ENCODE data around the gene LRP1B.

Gene LRP1B

DNA sequence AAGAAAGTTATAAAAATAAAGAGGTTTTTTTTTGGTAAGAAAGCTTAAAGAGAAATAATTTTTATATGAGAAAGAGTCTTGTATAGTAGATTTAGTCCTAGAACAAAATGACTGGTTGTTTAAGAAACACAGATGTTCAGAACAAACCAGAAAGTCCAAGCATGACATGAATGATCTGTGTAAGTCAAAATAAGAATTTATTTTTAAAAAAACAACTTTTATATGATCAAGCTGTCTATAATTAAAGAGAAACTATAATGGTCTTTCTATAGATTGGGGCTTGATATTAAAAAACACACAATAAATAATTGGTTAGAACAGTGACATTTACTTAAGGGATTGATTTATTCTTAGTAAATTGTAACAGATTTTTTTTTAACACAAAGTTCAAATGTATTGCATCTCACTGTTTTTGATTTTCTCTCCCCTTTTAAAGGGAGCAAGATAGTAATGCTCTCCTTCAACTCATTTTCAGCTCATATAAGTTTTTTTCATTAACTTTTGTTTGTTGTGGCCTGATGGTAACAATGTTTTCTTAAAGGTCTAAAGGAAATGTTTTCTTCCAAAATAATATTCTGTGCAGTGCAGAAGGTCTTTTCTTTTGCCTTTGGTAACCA lies 1256.8 kb downstream of the LRP1B start:
- H3K9ac ChIP-seq (ENCODE audit: low read depth, low read length) = no peak overlapping the region
- ATAC-seq (ENCODE audit: insufficient read depth, low read depth) = no peak
- no peak overlapping the region for H2AFZ ChIP-seq (ENCODE audit: low read depth, low read length)
- no peaks in the 10 kb centered on the region for H3K4me1 ChIP-seq (ENCODE audit: insufficient read depth, low read length)
- DNase-seq = no peak
- no peaks in the 10 kb centered on the region for H4K20me1 ChIP-seq (ENCODE audit: insufficient read depth, low read length)
- H3K9me3 ChIP-seq (ENCODE audit: insufficient read depth, low read length, severe bottlenecking) = peaks cover 54% of the 10 kb centered on the region
- no peak overlapping the region for H3K27ac ChIP-seq (ENCODE audit: low read length)
- H3K4me2 ChIP-seq (ENCODE audit: insufficient read depth, low read length) = no peak overlapping the region
- H3K4me3 ChIP-seq (ENCODE audit: low read depth in 1 of 2, low read length in 2 of 2) = no peak overlapping the region
- TF ChIP-seq, protein P1, sequence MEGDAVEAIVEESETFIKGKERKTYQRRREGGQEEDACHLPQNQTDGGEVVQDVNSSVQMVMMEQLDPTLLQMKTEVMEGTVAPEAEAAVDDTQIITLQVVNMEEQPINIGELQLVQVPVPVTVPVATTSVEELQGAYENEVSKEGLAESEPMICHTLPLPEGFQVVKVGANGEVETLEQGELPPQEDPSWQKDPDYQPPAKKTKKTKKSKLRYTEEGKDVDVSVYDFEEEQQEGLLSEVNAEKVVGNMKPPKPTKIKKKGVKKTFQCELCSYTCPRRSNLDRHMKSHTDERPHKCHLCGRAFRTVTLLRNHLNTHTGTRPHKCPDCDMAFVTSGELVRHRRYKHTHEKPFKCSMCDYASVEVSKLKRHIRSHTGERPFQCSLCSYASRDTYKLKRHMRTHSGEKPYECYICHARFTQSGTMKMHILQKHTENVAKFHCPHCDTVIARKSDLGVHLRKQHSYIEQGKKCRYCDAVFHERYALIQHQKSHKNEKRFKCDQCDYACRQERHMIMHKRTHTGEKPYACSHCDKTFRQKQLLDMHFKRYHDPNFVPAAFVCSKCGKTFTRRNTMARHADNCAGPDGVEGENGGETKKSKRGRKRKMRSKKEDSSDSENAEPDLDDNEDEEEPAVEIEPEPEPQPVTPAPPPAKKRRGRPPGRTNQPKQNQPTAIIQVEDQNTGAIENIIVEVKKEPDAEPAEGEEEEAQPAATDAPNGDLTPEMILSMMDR (IDR thresholded peaks at IDR 0.05; ENCODE audit: borderline replicate concordance, extremely low read depth, low read length, poor library complexity, severe bottlenecking) = no peak
- no peak for TF ChIP-seq EZH2 (IDR thresholded peaks at IDR 0.05; ENCODE audit: borderline replicate concordance, low read depth, low read length, severe bottlenecking)
- H3K36me3 ChIP-seq (ENCODE audit: insufficient read depth, low read length) = no peaks in the 10 kb centered on the region
- no peaks in the 10 kb centered on the region for H3K27me3 ChIP-seq (ENCODE audit: insufficient read depth, low read length, poor library complexity)
- no peaks in the 10 kb centered on the region for H3K79me2 ChIP-seq (ENCODE audit: insufficient read depth, low read length)

DNA sequence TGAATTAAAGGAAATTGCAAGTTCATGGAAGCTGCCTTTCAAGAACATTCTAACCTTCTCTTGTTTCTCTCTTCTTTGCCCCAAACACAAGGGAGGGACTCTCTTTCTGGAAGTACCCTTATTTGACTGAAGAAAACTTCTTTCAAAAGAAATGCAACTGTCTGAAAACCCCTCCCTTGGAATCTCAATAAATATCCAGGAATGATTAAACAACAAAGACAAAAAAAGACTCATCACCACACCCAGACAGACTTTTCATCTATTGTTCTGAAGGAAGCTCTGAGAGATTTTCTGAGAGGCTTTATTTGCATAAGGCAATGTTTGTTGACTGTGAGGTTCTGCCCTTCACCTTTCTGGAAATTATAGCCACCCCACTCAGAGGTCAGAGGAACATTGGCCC lies 1260.9 kb downstream of the LRP1B start:
- ATAC-seq (ENCODE audit: insufficient read depth, low read depth) (no peak), DNase-seq (no peak)
- Histone ChIP-seq H3K4me2 (ENCODE audit: insufficient read depth, low read length) (no peak overlapping the region), H3K4me3 (ENCODE audit: low read depth in 1 of 2, low read length in 2 of 2) (no peak overlapping the region), H2AFZ (ENCODE audit: low read depth, low read length) (no peak overlapping the region), H3K27ac (ENCODE audit: low read length) (no peak overlapping the region), H3K27me3 (ENCODE audit: insufficient read depth, low read length, poor library complexity) (no peaks in the 10 kb centered on the region), H3K4me1 (ENCODE audit: insufficient read depth, low read length) (no peaks in the 10 kb centered on the region), H3K36me3 (ENCODE audit: insufficient read depth, low read length) (no peaks in the 10 kb centered on the region), H3K79me2 (ENCODE audit: insufficient read depth, low read length) (no peaks in the 10 kb centered on the region), H4K20me1 (ENCODE audit: insufficient read depth, low read length) (no peaks in the 10 kb centered on the region), H3K9me3 (ENCODE audit: insufficient read depth, low read length, severe bottlenecking) (peaks cover 40% of the 10 kb centered on the region), H3K9ac (ENCODE audit: low read depth, low read length) (no peak overlapping the region)
- TF ChIP-seq, protein P1 (IDR thresholded peaks at IDR 0.05; ENCODE audit: borderline replicate concordance, extremely low read depth, low read length, poor library complexity, severe bottlenecking) = no peak
- TF ChIP-seq EZH2 (IDR thresholded peaks at IDR 0.05; ENCODE audit: borderline replicate concordance, low read depth, low read length, severe bottlenecking) = no peak

DNA sequence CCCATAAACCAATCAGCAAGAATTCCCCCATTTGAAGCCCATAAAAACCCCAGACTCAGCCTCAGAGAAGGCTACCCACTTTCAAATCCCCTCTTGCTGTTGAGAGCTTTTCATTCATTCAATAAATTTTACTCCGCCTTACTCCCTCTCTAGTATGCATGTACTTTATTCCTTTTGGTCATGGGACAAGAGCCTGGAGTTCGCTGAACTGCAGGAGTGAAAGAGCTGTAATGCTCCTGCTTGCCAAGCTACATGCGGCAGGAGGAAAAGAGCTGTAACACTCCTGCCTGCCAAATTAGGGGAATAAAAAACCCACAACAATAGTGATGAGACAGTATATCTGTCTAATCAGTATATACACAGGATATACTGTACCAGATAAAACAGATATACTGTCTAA lies 1261.7 kb downstream of the LRP1B start:
- no peak overlapping the region for H3K4me3 ChIP-seq (ENCODE audit: low read depth in 1 of 2, low read length in 2 of 2)

More for the DNA sequence above, 1261.7 kb downstream of the LRP1B start:
- H3K9ac ChIP-seq (ENCODE audit: low read depth, low read length) = no peak overlapping the region
- no peak for DNase-seq
- no peaks in the 10 kb centered on the region for H3K27me3 ChIP-seq (ENCODE audit: insufficient read depth, low read length, poor library complexity)
- no peak for TF ChIP-seq EZH2 (IDR thresholded peaks at IDR 0.05; ENCODE audit: borderline replicate concordance, low read depth, low read length, severe bottlenecking)
- TF ChIP-seq, protein P1 (IDR thresholded peaks at IDR 0.05; ENCODE audit: borderline replicate concordance, extremely low read depth, low read length, poor library complexity, severe bottlenecking) = no peak
- no peak for ATAC-seq (ENCODE audit: insufficient read depth, low read depth)
- no peaks in the 10 kb centered on the region for H4K20me1 ChIP-seq (ENCODE audit: insufficient read depth, low read length)
- no peak overlapping the region for H3K4me2 ChIP-seq (ENCODE audit: insufficient read depth, low read length)
- H3K27ac ChIP-seq (ENCODE audit: low read length) = no peak overlapping the region
- H3K79me2 ChIP-seq (ENCODE audit: insufficient read depth, low read length) = no peaks in the 10 kb centered on the region
- H3K4me1 ChIP-seq (ENCODE audit: insufficient read depth, low read length) = no peaks in the 10 kb centered on the region
- no peak overlapping the region for H2AFZ ChIP-seq (ENCODE audit: low read depth, low read length)
- H3K36me3 ChIP-seq (ENCODE audit: insufficient read depth, low read length) = no peaks in the 10 kb centered on the region
- H3K9me3 ChIP-seq (ENCODE audit: insufficient read depth, low read length, severe bottlenecking) = peaks cover 33% of the 10 kb centered on the region

Measured in DND-41 (cell line).